HepG2 (cell line): ENCODE measurements around the gene GRIN3B. TPM values are rescaled to one million over a fixed set of nuclear protein-coding genes. Genes with fewer than 3 reads are reported as not detected.

Experiments
- CTCF ChIP-seq: sonication (generic); formaldehyde crosslinking; IDR thresholded peaks from 2 replicates; pipeline ENCODE4 v1.5.0; 2020; ENCODE audit warnings: mild to moderate bottlenecking, missing genetic modification reagents, moderate library complexity
- HOXA5 ChIP-seq: sonication (generic); formaldehyde crosslinking; IDR thresholded peaks from 2 replicates; pipeline ENCODE4 v1.4.0; 2020; ENCODE audit warnings: missing genetic modification reagents
- PHF21A ChIP-seq: sonication (generic); formaldehyde crosslinking; IDR thresholded peaks from 2 replicates; pipeline ENCODE4 v1.5.0; 2020; ENCODE audit warnings: mild to moderate bottlenecking, missing genetic modification reagents
- SAP130 ChIP-seq: IDR thresholded peaks from 2 replicates; pipeline ENCODE4 v1.6.1; 2016; ENCODE audit warnings: low read depth
- SP1 ChIP-seq, 2 experiments: fragments of 450-650 bp in 1 of 2; sonication (generic) in 1 of 2; formaldehyde crosslinking in 1 of 2; IDR thresholded peaks; 2 replicates each; pipeline versions ENCODE4 v1.4.0 to v1.6.1; 2016 to 2020; ENCODE audit warnings: missing genetic modification reagents in 1 of 2
- SP4 ChIP-seq: sonication (generic); formaldehyde crosslinking; IDR thresholded peaks from 2 replicates; pipeline ENCODE4 v1.8.1; 2023; ENCODE audit warnings: mild to moderate bottlenecking, missing genetic modification reagents
- STAG1 ChIP-seq: sonication (generic); formaldehyde crosslinking; IDR thresholded peaks from 2 replicates; pipeline ENCODE4 v1.4.0; 2020; ENCODE audit warnings: missing genetic modification reagents
- THAP11 ChIP-seq: IDR thresholded peaks from 2 replicates; pipeline ENCODE4 v1.6.1; 2016; ENCODE audit warnings: missing biosample characterization, missing genetic modification reagents
- UBTF ChIP-seq: sonication (generic); formaldehyde crosslinking; IDR thresholded peaks from 2 replicates; pipeline ENCODE4 v1.4.0; 2020; ENCODE audit warnings: mild to moderate bottlenecking, missing genetic modification reagents
- ZBTB38 ChIP-seq: sonication (generic); formaldehyde crosslinking; IDR thresholded peaks from 2 replicates; pipeline ENCODE4 v1.5.1; 2020; ENCODE audit warnings: mild to moderate bottlenecking, missing genetic modification reagents
- ZNF558 ChIP-seq: sonication (generic); formaldehyde crosslinking; IDR thresholded peaks from 2 replicates; pipeline ENCODE4 v1.9.0; 2022; ENCODE audit warnings: mild to moderate bottlenecking, missing genetic modification reagents, borderline replicate concordance
- ZSCAN21 ChIP-seq: sonication (generic); formaldehyde crosslinking; IDR thresholded peaks from 2 replicates; pipeline ENCODE4 v1.8.0; 2022; ENCODE audit warnings: mild to moderate bottlenecking, missing genetic modification reagents, moderate library complexity, borderline replicate concordance
- polyA plus RNA-seq, 8 experiments: library from polyadenylated mRNA; depleted of rRNA in 3 of 8; stranded (reverse) in 7 of 8; unstranded in 1 of 8; fragments of >200 nt; fragmentation: Illumina TruSeq in 4 of 8; extraction: Trizol in 4 of 8; gene quantifications; 2 replicates each; pipeline versions ENCODE4 v1.2.1 to v1.2.3, GENCODE V29; 2011 to 2016; ENCODE audit warnings: low read depth in 4 of 8, missing spikeins in 1 of 8, mixed read lengths in 1 of 8; ENCODE audit not compliant: insufficient read depth in 1 of 8
- total RNA-seq, 5 experiments: library from RNA; depleted of rRNA; stranded (reverse); fragments of >200 nt; fragmentation: Illumina TruSeq; extraction: Trizol; gene quantifications; 2 replicates each; pipeline ENCODE4 v1.2.3, GENCODE V29; 2016; ENCODE audit warnings: low read depth in 1 of 5
- TF ChIP-seq, protein P1 (sequence below): sonication (generic); formaldehyde crosslinking; IDR thresholded peaks from 2 replicates; pipeline ENCODE4 v1.4.0; 2020; ENCODE audit warnings: missing genetic modification reagents
- TF ChIP-seq, protein P2 (sequence below): sonication (generic); formaldehyde crosslinking; IDR thresholded peaks from 2 replicates; pipeline ENCODE4 v1.4.0; 2020; ENCODE audit warnings: missing genetic modification reagents
- TF ChIP-seq, protein P3 (sequence below): sonication (generic); IDR thresholded peaks from 2 replicates; pipeline ENCODE4 v1.6.1; 2016; ENCODE audit warnings: low read depth, borderline replicate concordance
- TF ChIP-seq, protein P4 (sequence below): sonication (generic); formaldehyde crosslinking; IDR thresholded peaks from 2 replicates; pipeline ENCODE4 v1.4.0; 2020; ENCODE audit warnings: missing genetic modification reagents
- TF ChIP-seq, protein P5 (sequence below): sonication (generic); formaldehyde crosslinking; IDR thresholded peaks from 2 replicates; pipeline ENCODE4 v1.5.0; 2020; ENCODE audit warnings: missing genetic modification reagents

Gene GRIN3B
- total and polyA plus RNA-seq, 2 of the 13 experiments (the other 11 are each of a cell fraction or from before 2014, with no cell fraction given) = 0.07 to 0.20 TPM

DNA sequence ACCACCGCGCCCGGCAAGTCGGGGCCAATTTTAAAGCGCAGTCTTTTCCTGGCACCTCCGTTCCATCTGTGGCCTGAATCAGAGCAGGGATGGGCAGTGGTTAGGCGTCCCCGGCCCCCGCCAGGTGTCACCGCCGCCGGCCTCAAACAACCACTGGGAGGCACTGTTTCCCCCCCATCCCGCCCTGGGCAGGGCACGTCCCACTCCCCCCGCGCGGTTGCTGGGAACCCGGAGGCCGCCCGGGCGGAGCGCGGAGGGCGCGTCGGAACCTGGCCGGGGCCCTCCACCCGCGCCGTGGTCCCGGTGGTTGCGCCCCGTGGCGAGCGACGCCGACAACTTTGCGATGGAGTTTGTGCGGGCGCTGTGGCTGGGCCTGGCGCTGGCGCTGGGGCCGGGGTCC, at the start of gene GRIN3B (continued):
- TF ChIP-seq UBTF (CRISPR knock-in tag) = peak; percentile 58; the same call in 1 of the 2 replicates
- TF ChIP-seq SP4 = 0 out of 2 replicates have a peak, but pooled peaks have one; percentile 17
- TF ChIP-seq, protein P1, sequence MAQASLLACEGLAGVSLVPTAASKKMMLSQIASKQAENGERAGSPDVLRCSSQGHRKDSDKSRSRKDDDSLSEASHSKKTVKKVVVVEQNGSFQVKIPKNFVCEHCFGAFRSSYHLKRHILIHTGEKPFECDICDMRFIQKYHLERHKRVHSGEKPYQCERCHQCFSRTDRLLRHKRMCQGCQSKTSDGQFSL (CRISPR knock-in tag) = peak; percentile 98
- TF ChIP-seq PHF21A (CRISPR knock-in tag) = 0 out of 2 replicates have a peak, but pooled peaks have one; percentile 34
- TF ChIP-seq, protein P2, sequence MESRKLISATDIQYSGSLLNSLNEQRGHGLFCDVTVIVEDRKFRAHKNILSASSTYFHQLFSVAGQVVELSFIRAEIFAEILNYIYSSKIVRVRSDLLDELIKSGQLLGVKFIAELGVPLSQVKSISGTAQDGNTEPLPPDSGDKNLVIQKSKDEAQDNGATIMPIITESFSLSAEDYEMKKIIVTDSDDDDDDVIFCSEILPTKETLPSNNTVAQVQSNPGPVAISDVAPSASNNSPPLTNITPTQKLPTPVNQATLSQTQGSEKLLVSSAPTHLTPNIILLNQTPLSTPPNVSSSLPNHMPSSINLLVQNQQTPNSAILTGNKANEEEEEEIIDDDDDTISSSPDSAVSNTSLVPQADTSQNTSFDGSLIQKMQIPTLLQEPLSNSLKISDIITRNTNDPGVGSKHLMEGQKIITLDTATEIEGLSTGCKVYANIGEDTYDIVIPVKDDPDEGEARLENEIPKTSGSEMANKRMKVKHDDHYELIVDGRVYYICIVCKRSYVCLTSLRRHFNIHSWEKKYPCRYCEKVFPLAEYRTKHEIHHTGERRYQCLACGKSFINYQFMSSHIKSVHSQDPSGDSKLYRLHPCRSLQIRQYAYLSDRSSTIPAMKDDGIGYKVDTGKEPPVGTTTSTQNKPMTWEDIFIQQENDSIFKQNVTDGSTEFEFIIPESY = peak; percentile 70
- no peak for TF ChIP-seq SP1 (IDR thresholded peaks at IDR 0.05)
- 0 out of 2 replicates have a peak, but pooled peaks have one; percentile 15 for TF ChIP-seq SP1 (CRISPR knock-in tag; IDR thresholded peaks at IDR 0.05)
- TF ChIP-seq, protein P3, sequence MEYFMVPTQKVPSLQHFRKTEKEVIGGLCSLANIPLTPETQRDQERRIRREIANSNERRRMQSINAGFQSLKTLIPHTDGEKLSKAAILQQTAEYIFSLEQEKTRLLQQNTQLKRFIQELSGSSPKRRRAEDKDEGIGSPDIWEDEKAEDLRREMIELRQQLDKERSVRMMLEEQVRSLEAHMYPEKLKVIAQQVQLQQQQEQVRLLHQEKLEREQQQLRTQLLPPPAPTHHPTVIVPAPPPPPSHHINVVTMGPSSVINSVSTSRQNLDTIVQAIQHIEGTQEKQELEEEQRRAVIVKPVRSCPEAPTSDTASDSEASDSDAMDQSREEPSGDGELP = 0 out of 2 replicates have a peak, but pooled peaks have one; percentile 10
- TF ChIP-seq ZNF558 (CRISPR knock-in tag) = no peak
- TF ChIP-seq, protein P4, sequence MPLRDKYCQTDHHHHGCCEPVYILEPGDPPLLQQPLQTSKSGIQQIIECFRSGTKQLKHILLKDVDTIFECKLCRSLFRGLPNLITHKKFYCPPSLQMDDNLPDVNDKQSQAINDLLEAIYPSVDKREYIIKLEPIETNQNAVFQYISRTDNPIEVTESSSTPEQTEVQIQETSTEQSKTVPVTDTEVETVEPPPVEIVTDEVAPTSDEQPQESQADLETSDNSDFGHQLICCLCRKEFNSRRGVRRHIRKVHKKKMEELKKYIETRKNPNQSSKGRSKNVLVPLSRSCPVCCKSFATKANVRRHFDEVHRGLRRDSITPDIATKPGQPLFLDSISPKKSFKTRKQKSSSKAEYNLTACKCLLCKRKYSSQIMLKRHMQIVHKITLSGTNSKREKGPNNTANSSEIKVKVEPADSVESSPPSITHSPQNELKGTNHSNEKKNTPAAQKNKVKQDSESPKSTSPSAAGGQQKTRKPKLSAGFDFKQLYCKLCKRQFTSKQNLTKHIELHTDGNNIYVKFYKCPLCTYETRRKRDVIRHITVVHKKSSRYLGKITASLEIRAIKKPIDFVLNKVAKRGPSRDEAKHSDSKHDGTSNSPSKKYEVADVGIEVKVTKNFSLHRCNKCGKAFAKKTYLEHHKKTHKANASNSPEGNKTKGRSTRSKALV (CRISPR knock-in tag) = peak; percentile 36; the same call in 1 of the 2 replicates
- 0 out of 2 replicates have a peak, but pooled peaks have one; percentile 45 for TF ChIP-seq ZBTB38 (CRISPR knock-in tag)
- no peak for TF ChIP-seq HOXA5 (CRISPR knock-in tag)
- peak; percentile 42 for TF ChIP-seq SAP130 (CRISPR knock-in tag)
- TF ChIP-seq ZSCAN21 = peak; percentile 41; the same call in 1 of the 2 replicates
- TF ChIP-seq, protein P5, sequence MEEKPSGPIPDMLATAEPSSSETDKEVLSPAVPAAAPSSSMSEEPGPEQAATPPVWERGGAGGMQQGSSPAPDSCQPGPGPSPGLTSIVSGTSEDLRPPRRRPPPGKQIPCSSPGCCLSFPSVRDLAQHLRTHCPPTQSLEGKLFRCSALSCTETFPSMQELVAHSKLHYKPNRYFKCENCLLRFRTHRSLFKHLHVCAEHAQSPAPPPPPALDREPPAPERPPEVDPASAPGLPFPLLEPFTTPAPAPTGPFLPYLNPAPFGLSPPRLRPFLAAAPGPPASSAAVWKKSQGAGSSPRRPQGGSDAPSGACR (CRISPR knock-in tag) = 0 out of 2 replicates have a peak, but pooled peaks have one; percentile 39
- TF ChIP-seq STAG1 (CRISPR knock-in tag) = peak; percentile 45
- 0 out of 2 replicates have a peak, but pooled peaks have one; percentile 21 for TF ChIP-seq THAP11 (CRISPR knock-in tag)
- peak; percentile 78 for TF ChIP-seq CTCF (CRISPR knock-in tag)
